Chondrocyte (in vitro differentiated cells): ENCODE measurements around the gene CTAG1B. TPM values are rescaled to one million over a fixed set of nuclear protein-coding genes. Genes with fewer than 3 reads are reported as not detected.
A peak's percentile ranks its signal among the peaks of the same experiment; 100 is the strongest.

ENCODE experiments used
- DNase-seq: peaks from one replicate; pipeline ENCODE4 v3.0.0; 2021; ENCODE audit warnings: mixed read lengths, low spot score
- H3K27ac Mint-ChIP-seq: one replicate; pipeline ENCODE4 v1.8.0; 2021; ENCODE audit warnings: mild to moderate bottlenecking, moderate library complexity, mixed read lengths; ENCODE audit not compliant: unreplicated experiment
- H3K27me3 Mint-ChIP-seq: 2 replicates; pipeline ENCODE4 v1.8.0; 2021; ENCODE audit warnings: low read depth, mixed read lengths
- H3K36me3 Mint-ChIP-seq: 2 replicates; pipeline ENCODE4 v1.8.0; 2021; ENCODE audit warnings: low read depth, mixed read lengths
- H3K4me1 Mint-ChIP-seq: 2 replicates; pipeline ENCODE4 v1.8.0; 2021; ENCODE audit warnings: low read depth, mild to moderate bottlenecking, mixed read lengths
- H3K4me3 Mint-ChIP-seq: one replicate; pipeline ENCODE4 v1.8.0; 2021; ENCODE audit warnings: mild to moderate bottlenecking, moderate library complexity, mixed read lengths; ENCODE audit not compliant: unreplicated experiment
- H3K9me3 Mint-ChIP-seq: 2 replicates; pipeline ENCODE4 v1.8.0; 2021; ENCODE audit warnings: low read depth, mixed read lengths
- CTCF ChIP-seq: fragments of 200-600 bp; sonication (generic); IDR thresholded peaks from 2 replicates; pipeline ENCODE4 v1.5.0; 2021; ENCODE audit warnings: antibody characterized with exemption, mild to moderate bottlenecking, moderate library complexity
- total RNA-seq: library from RNA; stranded (reverse); gene quantifications from 3 replicates; pipeline ENCODE4 v1.2.1, GENCODE V29; 2021

Gene CTAG1B
- total RNA-seq, 1 donor from 2014 or later, result not detected

GRCh38 chrX:154607370-154607769 lies 11.7 kb downstream of the CTAG1B start:
- Mint-ChIP-seq H3K9me3 (peaks cover 13% of the 10 kb centered on the region), H3K27ac (no peak overlapping the region), H3K27me3 (no peaks in the 10 kb centered on the region), H3K36me3 (peaks cover 1% of the 10 kb centered on the region), H3K4me1 (peaks cover 17% of the 10 kb centered on the region), H3K4me3 (no peak overlapping the region)
- DNase-seq, result no peak
- TF ChIP-seq CTCF, result no peak

GRCh38 chrX:154605566-154605965 lies 13.5 kb downstream of the CTAG1B start:
- TF ChIP-seq CTCF, result no peak
- Mint-ChIP-seq H3K36me3 (peaks cover 1% of the 10 kb centered on the region), H3K27me3 (no peaks in the 10 kb centered on the region), H3K4me1 (peaks cover 29% of the 10 kb centered on the region), H3K27ac (no peak overlapping the region), H3K9me3 (peaks cover 16% of the 10 kb centered on the region), H3K4me3 (no peak overlapping the region)
- peak; percentile 11 for DNase-seq

- DNase-seq, result peak; percentile 71
- Mint-ChIP-seq H3K4me1 (peaks cover 39% of the 10 kb centered on the region), H3K27me3 (no peaks in the 10 kb centered on the region), H3K27ac (peak overlapping the region; percentile 75), H3K4me3 (no peak overlapping the region), H3K36me3 (peaks cover 1% of the 10 kb centered on the region), H3K9me3 (peaks cover 17% of the 10 kb centered on the region)
- TF ChIP-seq CTCF, result no peak
These were observed 15.3 kb downstream of the CTAG1B start for GRCh38 chrX:154603438-154604430.

- no peak for TF ChIP-seq CTCF
- Mint-ChIP-seq H3K27me3 (no peaks in the 10 kb centered on the region), H3K36me3 (no peaks in the 10 kb centered on the region), H3K27ac (no peak overlapping the region), H3K4me3 (no peak overlapping the region), H3K4me1 (peaks cover 39% of the 10 kb centered on the region), H3K9me3 (peaks cover 22% of the 10 kb centered on the region)
- peak; percentile 72 for DNase-seq
These were observed 16.2 kb downstream of the CTAG1B start for GRCh38 chrX:154602766-154603437.

- Mint-ChIP-seq H3K27ac (no peak overlapping the region), H3K9me3 (peaks cover 27% of the 10 kb centered on the region), H3K27me3 (no peaks in the 10 kb centered on the region), H3K36me3 (no peaks in the 10 kb centered on the region), H3K4me1 (peaks cover 40% of the 10 kb centered on the region), H3K4me3 (no peak overlapping the region)
- DNase-seq, result peak; percentile 79
- no peak for TF ChIP-seq CTCF
These were observed 16.9 kb downstream of the CTAG1B start for GRCh38 chrX:154602226-154602625.
